Activated naive CD4-positive, alpha-beta T cell treated with anti-CD3 and anti-CD28 coated beads, Interleukin-2, amount 50 U/mL, for 72 hours (primary cell): ENCODE results near the gene SF3B2. TPM values are rescaled to one million over a fixed set of nuclear protein-coding genes. Genes with fewer than 3 reads are reported as not detected.
A peak's percentile ranks its signal among the peaks of the same experiment; 100 is the strongest.
"Not testable (repeated sequence)": the region's sequence is repeated elsewhere in the genome, so short reads cannot be mapped to it uniquely, and the experiment has no call there.

Experiments used
- ATAC-seq, 2 donors: fragments of 150-1000 bp; cut with Tn5 transposase; 2 replicates each; pipeline ENCODE4 v1.10.0; 2021; ENCODE audit warnings: mild to moderate bottlenecking in 2 of 2, moderate library complexity in 2 of 2
- DNase-seq, 2 donors: peaks; one replicate each; pipeline ENCODE4 v3.0.0; 2021 to 2022; ENCODE audit warnings: low spot score in 2 of 2
- H3K27ac Mint-ChIP-seq, 2 donors: one replicate each; pipeline ENCODE4 v1.8.0; 2022; ENCODE audit warnings: mild to moderate bottlenecking in 2 of 2, mixed read lengths in 2 of 2
- H3K36me3 Mint-ChIP-seq, 2 donors: one replicate each; pipeline ENCODE4 v1.8.0; 2022; ENCODE audit warnings: mixed read lengths in 2 of 2
- H3K9me3 Mint-ChIP-seq, 2 donors: one replicate each; pipeline ENCODE4 v1.8.0; 2022; ENCODE audit warnings: mixed read lengths in 2 of 2
- total RNA-seq, 2 donors: library from RNA; stranded (reverse); gene quantifications; one replicate each; pipeline ENCODE4 v1.2.3, GENCODE V29; 2022

SF3B2 gene
- total RNA-seq: 100 to 1,000 TPM; 236 to 246 TPM

GRCh38 chr11:66051766-66052663 is at the start of gene SF3B2:
Gene SF3B2, plus strand, starts transcription at chr11:66052364. Its CDS starts 21 bp downstream, at chr11:66052385.
- ATAC-seq: peak; percentile 99
- Mint-ChIP-seq H3K36me3 (peaks cover 21 to 39% of the 10 kb centered on the region in 2 donors), H3K9me3 (no peaks in the 10 kb centered on the region)

GRCh38 chr11:66002648-66003225 is 49.4 kb upstream of the SF3B2 start:
- H3K9me3 Mint-ChIP-seq: no peaks in the 10 kb centered on the region
- H3K36me3 Mint-ChIP-seq: peaks cover 39 to 50% of the 10 kb centered on the region in 2 donors
- peak overlapping the region; percentile 96 to 99 for H3K27ac Mint-ChIP-seq
- DNase-seq (no peak), ATAC-seq (peak; percentile 77 to 78)

More at GRCh38 chr11:66051766-66052663, at the start of gene SF3B2:
- peak within 1 kb of the TSS; percentile 92 to 100 for H3K27ac Mint-ChIP-seq
- DNase-seq: peak; percentile 94 to 99

GRCh38 chr11:66003291-66003690 is 48.9 kb upstream of the SF3B2 start:
- no peak for ATAC-seq
- Mint-ChIP-seq H3K36me3 (peaks cover 34 to 44% of the 10 kb centered on the region in 2 donors), H3K9me3 (no peaks in the 10 kb centered on the region), H3K27ac (peak overlapping the region; percentile 94 to 96)
- no peak for DNase-seq

GRCh38 chr11:66004186-66004585 is 48.0 kb upstream of the SF3B2 start:
- peak overlapping the region; percentile 82 to 96 for H3K27ac Mint-ChIP-seq

GRCh38 chr11:66006134-66006890 is 45.9 kb upstream of the SF3B2 start:
- peaks cover 21 to 26% of the 10 kb centered on the region in 2 donors for H3K36me3 Mint-ChIP-seq
- H3K9me3 Mint-ChIP-seq: no peaks in the 10 kb centered on the region
- DNase-seq (no peak), ATAC-seq (no peak)
- H3K27ac Mint-ChIP-seq: no peak overlapping the region

More at GRCh38 chr11:66004186-66004585, 48.0 kb upstream of the SF3B2 start:
- H3K9me3 Mint-ChIP-seq: no peaks in the 10 kb centered on the region
- ATAC-seq: no peak
- H3K36me3 Mint-ChIP-seq: peaks cover 31 to 35% of the 10 kb centered on the region in 2 donors
- no peak for DNase-seq

- ATAC-seq (no peak), DNase-seq (no peak)
- Mint-ChIP-seq H3K36me3 (peaks cover 16 to 21% of the 10 kb centered on the region in 2 donors), H3K9me3 (no peaks in the 10 kb centered on the region), H3K27ac (no peak overlapping the region)
Measured at GRCh38 chr11:66006891-66007176, 45.3 kb upstream of the SF3B2 start.

- peaks cover 12 to 17% of the 10 kb centered on the region in 2 donors for H3K36me3 Mint-ChIP-seq
- ATAC-seq (no peak), DNase-seq (no peak)
- H3K27ac Mint-ChIP-seq: no peak overlapping the region
- H3K9me3 Mint-ChIP-seq: no peaks in the 10 kb centered on the region
Measured at GRCh38 chr11:66007201-66007634, 44.9 kb upstream of the SF3B2 start.

- DNase-seq (no peak), ATAC-seq (no peak)
- H3K9me3 Mint-ChIP-seq: no peaks in the 10 kb centered on the region
- peaks cover 5 to 8% of the 10 kb centered on the region in 2 donors for H3K36me3 Mint-ChIP-seq
- no peak overlapping the region for H3K27ac Mint-ChIP-seq
Measured at GRCh38 chr11:66008095-66008467, 44.1 kb upstream of the SF3B2 start.

GRCh38 chr11:66008468-66009101 is 43.6 kb upstream of the SF3B2 start:
- Mint-ChIP-seq H3K36me3 (peaks cover under 1 to 6% of the 10 kb centered on the region in 2 donors), H3K27ac (no peak overlapping the region), H3K9me3 (no peaks in the 10 kb centered on the region)
- ATAC-seq: no peak
- DNase-seq: no peak

GRCh38 chr11:66010036-66010435 is 42.1 kb upstream of the SF3B2 start:
- not testable (repeated sequence) for DNase-seq, H3K27ac Mint-ChIP-seq, H3K36me3 Mint-ChIP-seq, ATAC-seq, H3K9me3 Mint-ChIP-seq

GRCh38 chr11:66011239-66011784 is 40.9 kb upstream of the SF3B2 start:
- no peak for ATAC-seq

GRCh38 chr11:66011785-66012303 is 40.3 kb upstream of the SF3B2 start, which contains the start of gene CST6:
Gene CST6, plus strand, starts transcription at chr11:66012008. Its CDS starts 37 bp downstream, at chr11:66012045.
- Mint-ChIP-seq H3K27ac (no peak within 1 kb of the TSS), H3K36me3 (no peaks in the 10 kb centered on the region), H3K9me3 (no peaks in the 10 kb centered on the region)
- peak in 1 of 2 donors; percentile 25 for ATAC-seq
- no peak for DNase-seq

More at GRCh38 chr11:66011239-66011784, 40.9 kb upstream of the SF3B2 start:
- H3K36me3 Mint-ChIP-seq: no peaks in the 10 kb centered on the region
- DNase-seq: no peak
- no peaks in the 10 kb centered on the region for H3K9me3 Mint-ChIP-seq
- no peak overlapping the region for H3K27ac Mint-ChIP-seq

- Mint-ChIP-seq H3K9me3 (no peaks in the 10 kb centered on the region), H3K27ac (no peak overlapping the region), H3K36me3 (no peaks in the 10 kb centered on the region)
- no peak for ATAC-seq
- no peak for DNase-seq
Measured at GRCh38 chr11:66012371-66012945, 39.7 kb upstream of the SF3B2 start.

GRCh38 chr11:66012946-66013761 is 39.0 kb upstream of the SF3B2 start:
- H3K9me3 Mint-ChIP-seq: no peaks in the 10 kb centered on the region
- no peak overlapping the region for H3K27ac Mint-ChIP-seq
- no peak for DNase-seq
- no peak for ATAC-seq
- no peaks in the 10 kb centered on the region for H3K36me3 Mint-ChIP-seq

GRCh38 chr11:66013762-66014100 is 38.4 kb upstream of the SF3B2 start:
- DNase-seq (no peak), ATAC-seq (no peak)
- no peak overlapping the region for H3K27ac Mint-ChIP-seq
- no peaks in the 10 kb centered on the region for H3K9me3 Mint-ChIP-seq
- no peaks in the 10 kb centered on the region for H3K36me3 Mint-ChIP-seq
